Activated CD4-positive, alpha-beta T cell treated with anti-CD3 and anti-CD28 coated beads, Interleukin-2, amount 50 U/mL, for 16 hours (primary cell): ENCODE measurements around the gene HARS1.
"Not testable (repeated sequence)": the region's sequence is repeated elsewhere in the genome, so short reads cannot be mapped to it uniquely, and the experiment has no call there.

Experiments
- DNase-seq: peaks from one replicate; pipeline ENCODE4 v3.0.0-alpha.2; 2020

HARS1 gene

GRCh38 chr5:140632366-140633020, 58.7 kb downstream of the HARS1 start:
- DNase-seq: peak; percentile 48

- DNase-seq: no peak
Observed at GRCh38 chr5:140631831-140632365, 59.3 kb downstream of the HARS1 start.

GRCh38 chr5:140631036-140631417, 60.1 kb downstream of the HARS1 start:
- DNase-seq: no peak

- DNase-seq: no peak
Observed at GRCh38 chr5:140630292-140631035, 60.7 kb downstream of the HARS1 start.

- no peak for DNase-seq
Observed at GRCh38 chr5:140628711-140629110, 62.5 kb downstream of the HARS1 start.

GRCh38 chr5:140627972-140628371, 63.2 kb downstream of the HARS1 start:
- DNase-seq: no peak

- not testable (repeated sequence) for DNase-seq
Observed at GRCh38 chr5:140624886-140625285, 66.3 kb downstream of the HARS1 start.
